Type B pancreatic cell (in vitro differentiated cells): ENCODE measurements around the gene MESP1. TPM values are rescaled to one million over a fixed set of nuclear protein-coding genes. Genes with fewer than 3 reads are reported as not detected.
A peak's percentile ranks its signal among the peaks of the same experiment; 100 is the strongest.
"Not testable (repeated sequence)": the region's sequence is repeated elsewhere in the genome, so short reads cannot be mapped to it uniquely, and the experiment has no call there.

Source experiments
- DNase-seq: peaks from one replicate; pipeline ENCODE4 v3.0.0; 2021; ENCODE audit warnings: mixed read lengths; ENCODE audit not compliant: unreplicated experiment; ENCODE audit errors: extremely low spot score
- H3K27ac Mint-ChIP-seq: 2 replicates; pipeline ENCODE4 v1.8.0; 2021; ENCODE audit warnings: mild to moderate bottlenecking, mixed read lengths
- H3K27me3 Mint-ChIP-seq: 2 replicates; pipeline ENCODE4 v1.8.0; 2021; ENCODE audit warnings: mixed read lengths
- H3K36me3 Mint-ChIP-seq: 2 replicates; pipeline ENCODE4 v1.8.0; 2021; ENCODE audit warnings: mixed read lengths
- H3K4me1 Mint-ChIP-seq: one replicate; pipeline ENCODE4 v1.8.0; 2021; ENCODE audit warnings: mixed read lengths; ENCODE audit not compliant: unreplicated experiment
- H3K4me3 Mint-ChIP-seq: 2 replicates; pipeline ENCODE4 v1.8.0; 2021; ENCODE audit warnings: mild to moderate bottlenecking, mixed read lengths
- H3K9me3 Mint-ChIP-seq: 2 replicates; pipeline ENCODE4 v1.8.0; 2021; ENCODE audit warnings: mixed read lengths
- total RNA-seq: library from RNA; stranded (reverse); gene quantifications from 2 replicates; pipeline ENCODE4 v1.2.1, GENCODE V29; 2021; ENCODE audit warnings: low replicate concordance
- TF ChIP-seq, protein P1 (sequence below): fragments of 200-600 bp; sonication (generic); conservative IDR thresholded peaks from 2 replicates; pipeline ENCODE4 v1.5.0; 2021; ENCODE audit warnings: antibody characterized with exemption, mild to moderate bottlenecking

Gene MESP1
- total RNA-seq, 1 donor from 2014 or later = 2.1 TPM

DNA sequence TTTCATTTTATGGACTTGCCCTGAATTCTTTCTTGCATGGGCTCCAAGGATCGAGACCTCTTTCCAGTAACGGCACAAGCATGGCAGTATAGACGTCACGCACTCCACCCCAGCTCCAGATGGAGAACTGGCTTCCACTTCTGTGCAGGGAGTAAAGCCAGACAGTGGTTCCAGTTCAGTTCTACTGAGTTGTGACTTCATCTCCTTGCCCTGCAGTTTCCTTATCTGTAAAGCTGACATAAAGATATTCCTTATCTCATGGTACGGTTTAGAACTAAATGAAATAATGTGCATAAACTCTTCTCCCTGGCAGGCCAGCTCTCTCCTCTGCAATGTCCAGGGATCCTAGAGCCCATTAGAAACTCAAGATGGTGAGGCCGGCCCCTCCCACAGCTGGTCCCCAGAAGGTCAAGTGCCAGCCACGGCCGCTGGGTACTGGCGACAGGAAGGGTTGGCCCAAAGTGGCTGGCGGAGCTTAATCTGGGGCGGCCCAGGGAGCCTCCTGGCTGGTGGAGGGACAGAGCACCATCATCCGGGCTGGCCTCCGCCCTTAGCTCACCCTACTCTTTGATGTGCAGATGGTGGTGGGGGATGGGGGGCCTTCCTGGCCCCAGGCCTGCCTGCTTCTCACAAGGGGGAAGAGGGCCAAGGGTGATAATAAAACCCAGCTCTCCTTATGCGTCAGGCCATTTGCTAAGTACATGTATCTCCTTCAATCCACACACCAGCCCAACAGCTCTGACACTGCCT is 32.2 kb upstream of the MESP1 start:
- Mint-ChIP-seq H3K4me3 (no peak overlapping the region), H3K4me1 (peaks cover 8% of the 10 kb centered on the region), H3K9me3 (peaks cover 6% of the 10 kb centered on the region), H3K36me3 (no peaks in the 10 kb centered on the region), H3K27me3 (no peaks in the 10 kb centered on the region), H3K27ac (peak overlapping the region; percentile 57)
- DNase-seq = no peak
- TF ChIP-seq, protein P1, sequence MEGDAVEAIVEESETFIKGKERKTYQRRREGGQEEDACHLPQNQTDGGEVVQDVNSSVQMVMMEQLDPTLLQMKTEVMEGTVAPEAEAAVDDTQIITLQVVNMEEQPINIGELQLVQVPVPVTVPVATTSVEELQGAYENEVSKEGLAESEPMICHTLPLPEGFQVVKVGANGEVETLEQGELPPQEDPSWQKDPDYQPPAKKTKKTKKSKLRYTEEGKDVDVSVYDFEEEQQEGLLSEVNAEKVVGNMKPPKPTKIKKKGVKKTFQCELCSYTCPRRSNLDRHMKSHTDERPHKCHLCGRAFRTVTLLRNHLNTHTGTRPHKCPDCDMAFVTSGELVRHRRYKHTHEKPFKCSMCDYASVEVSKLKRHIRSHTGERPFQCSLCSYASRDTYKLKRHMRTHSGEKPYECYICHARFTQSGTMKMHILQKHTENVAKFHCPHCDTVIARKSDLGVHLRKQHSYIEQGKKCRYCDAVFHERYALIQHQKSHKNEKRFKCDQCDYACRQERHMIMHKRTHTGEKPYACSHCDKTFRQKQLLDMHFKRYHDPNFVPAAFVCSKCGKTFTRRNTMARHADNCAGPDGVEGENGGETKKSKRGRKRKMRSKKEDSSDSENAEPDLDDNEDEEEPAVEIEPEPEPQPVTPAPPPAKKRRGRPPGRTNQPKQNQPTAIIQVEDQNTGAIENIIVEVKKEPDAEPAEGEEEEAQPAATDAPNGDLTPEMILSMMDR = no peak

DNA sequence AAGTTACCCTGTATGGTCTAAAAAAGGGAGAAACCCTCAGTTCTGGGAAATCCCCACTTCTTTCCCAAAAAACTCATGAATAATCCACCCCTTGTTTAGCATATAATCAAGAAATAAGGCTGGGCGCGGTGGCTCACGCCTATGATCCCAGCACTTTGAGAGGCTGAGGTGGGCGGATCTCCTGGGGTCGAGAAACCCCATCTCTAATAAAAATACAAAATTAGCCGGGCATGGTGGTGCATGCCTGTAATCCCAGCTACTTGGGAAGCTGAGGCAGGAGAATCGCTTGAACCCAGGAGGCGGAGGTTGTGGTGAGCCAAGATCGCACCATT is 31.5 kb upstream of the MESP1 start:
- not testable (repeated sequence) for H3K4me1 Mint-ChIP-seq
- H3K27ac Mint-ChIP-seq = peak overlapping the region; percentile 85

DNA sequence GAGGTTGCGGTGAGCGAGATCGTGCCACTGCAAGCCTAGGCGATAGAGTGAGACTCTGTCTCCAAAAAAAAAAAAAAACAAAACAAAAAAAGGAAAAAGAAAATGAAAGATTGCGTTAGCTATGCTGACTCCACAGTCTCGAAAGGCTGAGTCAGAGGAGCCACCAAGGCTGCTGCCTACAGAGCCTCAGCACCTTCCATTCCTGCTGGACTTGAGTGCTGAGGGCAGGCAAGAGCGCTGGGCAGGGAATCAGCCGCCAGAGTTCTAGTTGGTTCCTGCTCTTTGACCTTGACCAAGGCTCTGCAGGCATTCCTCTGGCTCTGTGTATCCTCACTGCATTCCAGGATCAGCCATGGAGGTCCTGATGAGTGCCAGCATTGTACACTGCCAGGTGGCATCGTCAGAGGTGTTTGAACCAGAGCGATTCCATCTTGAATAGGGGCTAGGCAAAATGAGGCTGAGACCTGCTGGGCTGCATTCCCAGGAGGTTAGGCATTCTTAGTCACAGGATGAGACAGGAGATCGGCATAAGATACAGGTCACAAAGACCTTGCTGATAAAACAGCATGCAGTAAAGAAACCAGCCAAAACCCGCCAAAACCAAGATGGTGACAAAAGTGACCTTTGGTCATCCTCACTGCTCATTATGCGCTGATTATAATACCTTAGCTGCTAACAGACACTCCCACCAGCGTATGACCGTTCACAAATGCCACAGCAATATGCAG is 31.0 kb upstream of the MESP1 start:
- DNase-seq = no peak
- peaks cover 8% of the 10 kb centered on the region for H3K4me1 Mint-ChIP-seq
- TF ChIP-seq, protein P1 = no peak

More for the DNA sequence above, 31.5 kb upstream of the MESP1 start:
- H3K36me3 Mint-ChIP-seq, DNase-seq, H3K4me3 Mint-ChIP-seq, H3K9me3 Mint-ChIP-seq, H3K27me3 Mint-ChIP-seq: not testable (repeated sequence)

DNA sequence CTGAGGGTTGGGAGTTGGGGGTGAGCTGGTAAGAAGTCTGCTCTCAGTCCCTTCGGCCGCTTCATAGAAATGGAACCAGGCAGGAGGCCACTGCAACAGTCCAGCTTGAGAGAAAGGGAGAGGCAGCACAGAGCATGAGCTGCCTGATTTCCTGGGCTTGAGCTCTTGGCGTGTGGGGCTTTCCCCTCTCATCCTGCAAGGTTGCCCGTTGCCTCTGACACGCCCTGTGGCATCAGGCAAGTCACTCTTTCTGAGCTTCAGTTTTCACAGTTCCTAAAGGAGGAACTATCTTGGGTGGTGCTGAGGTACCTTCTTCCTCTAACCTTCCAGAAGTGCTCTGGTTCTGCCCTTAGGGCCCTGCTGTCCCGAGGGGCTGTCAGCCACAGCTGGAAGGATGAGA is 30.0 kb upstream of the MESP1 start:
- TF ChIP-seq, protein P1 = no peak
- Mint-ChIP-seq H3K27me3 (peaks cover 2% of the 10 kb centered on the region), H3K27ac (peak overlapping the region; percentile 11), H3K4me1 (peaks cover 8% of the 10 kb centered on the region), H3K36me3 (no peaks in the 10 kb centered on the region), H3K4me3 (no peak overlapping the region), H3K9me3 (no peaks in the 10 kb centered on the region)
- DNase-seq = no peak

More for the DNA sequence above, 31.0 kb upstream of the MESP1 start:
- Mint-ChIP-seq H3K27ac (peak overlapping the region; percentile 85), H3K27me3 (peaks cover 2% of the 10 kb centered on the region), H3K9me3 (no peaks in the 10 kb centered on the region), H3K36me3 (no peaks in the 10 kb centered on the region), H3K4me3 (peak overlapping the region; percentile 34)

DNA sequence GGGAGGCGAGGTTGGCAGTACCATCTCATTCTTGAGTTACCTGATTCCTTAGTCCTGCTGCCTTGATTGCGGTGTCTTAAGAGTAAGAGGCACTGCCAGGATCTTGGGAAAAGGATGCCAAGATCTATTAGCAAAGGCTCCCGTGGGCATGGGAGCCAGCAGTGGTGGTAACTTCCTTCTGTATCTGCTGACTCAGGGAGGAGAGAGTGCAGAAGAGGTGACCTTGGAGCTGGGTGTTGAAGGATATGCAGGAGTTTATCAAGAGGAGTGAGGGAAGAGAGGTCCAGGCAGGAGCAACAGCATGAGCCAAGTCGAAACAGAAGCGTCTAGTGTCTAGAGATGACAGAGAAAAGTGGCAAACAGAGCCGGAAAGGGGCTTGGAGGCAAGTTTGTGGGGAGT is 29.6 kb upstream of the MESP1 start:
- H3K27ac Mint-ChIP-seq = peak overlapping the region; percentile 11
- no peaks in the 10 kb centered on the region for H3K9me3 Mint-ChIP-seq
- no peaks in the 10 kb centered on the region for H3K36me3 Mint-ChIP-seq
- H3K4me1 Mint-ChIP-seq = peaks cover 8% of the 10 kb centered on the region
- peaks cover 2% of the 10 kb centered on the region for H3K27me3 Mint-ChIP-seq
- H3K4me3 Mint-ChIP-seq = no peak overlapping the region
- TF ChIP-seq, protein P1 = no peak
- DNase-seq = no peak

DNA sequence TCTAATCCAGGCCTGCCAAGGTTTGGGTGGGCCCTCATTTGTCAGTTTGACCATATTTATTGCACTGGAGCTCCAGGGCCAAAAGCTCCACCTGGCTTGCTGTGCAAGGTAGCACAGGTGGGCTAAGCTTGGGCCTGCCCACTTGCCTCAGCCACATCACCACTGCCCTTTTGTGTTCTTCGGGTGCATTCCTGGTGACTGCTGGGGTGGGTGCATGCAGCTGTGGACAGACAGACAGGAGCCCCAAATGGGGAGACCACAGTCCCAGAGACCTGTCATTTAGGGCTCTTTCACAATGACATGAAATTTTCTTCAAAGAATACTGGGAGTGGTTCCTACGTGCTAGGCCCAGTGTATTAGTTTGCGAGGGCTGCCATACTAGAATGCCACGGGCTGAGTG is 27.8 kb upstream of the MESP1 start:
- Mint-ChIP-seq H3K27ac (peak overlapping the region; percentile 86), H3K4me1 (peaks cover 8% of the 10 kb centered on the region), H3K4me3 (peak overlapping the region; percentile 44), H3K27me3 (peaks cover 2% of the 10 kb centered on the region), H3K36me3 (no peaks in the 10 kb centered on the region), H3K9me3 (no peaks in the 10 kb centered on the region)
- TF ChIP-seq, protein P1 = no peak
- DNase-seq = no peak
